Medulla oblongata (tissue), 1 donor: ENCODE measurements around the gene ORM2.

Experiments
- DNase-seq: peaks from one replicate; pipeline ENCODE4 v3.0.0-alpha.2; 2015; ENCODE audit errors: extremely low spot score

The ORM2 gene

DNA sequence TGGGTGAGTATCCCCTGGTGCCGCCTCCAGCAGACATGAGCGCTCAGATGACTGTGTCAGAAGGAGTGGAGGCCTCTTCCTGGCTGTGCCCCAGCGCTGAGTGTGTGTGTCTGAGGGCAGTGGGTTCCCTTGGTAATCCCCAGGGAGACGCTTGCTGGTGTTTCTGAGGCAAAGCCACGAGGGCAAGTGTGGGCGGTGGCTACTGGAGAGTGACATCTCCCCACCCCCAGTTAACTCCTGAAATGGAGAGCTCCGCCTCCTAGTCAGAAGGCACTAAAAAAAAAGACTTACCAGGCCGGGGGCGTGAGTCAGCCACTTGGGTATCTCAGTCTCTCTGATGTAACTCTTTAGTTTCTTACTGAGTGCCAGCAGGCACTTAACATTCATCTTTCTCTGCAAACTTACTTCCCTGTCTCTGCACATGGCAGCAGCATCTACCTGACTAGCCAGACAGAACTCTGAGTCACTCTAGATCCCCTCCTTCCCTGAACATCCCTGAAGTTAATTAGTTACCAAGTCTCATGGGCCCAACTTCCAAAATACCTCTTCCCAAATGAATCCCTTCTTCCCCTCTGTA is 19.3 kb downstream of the ORM2 start:
- peak; percentile 75 for DNase-seq

DNA sequence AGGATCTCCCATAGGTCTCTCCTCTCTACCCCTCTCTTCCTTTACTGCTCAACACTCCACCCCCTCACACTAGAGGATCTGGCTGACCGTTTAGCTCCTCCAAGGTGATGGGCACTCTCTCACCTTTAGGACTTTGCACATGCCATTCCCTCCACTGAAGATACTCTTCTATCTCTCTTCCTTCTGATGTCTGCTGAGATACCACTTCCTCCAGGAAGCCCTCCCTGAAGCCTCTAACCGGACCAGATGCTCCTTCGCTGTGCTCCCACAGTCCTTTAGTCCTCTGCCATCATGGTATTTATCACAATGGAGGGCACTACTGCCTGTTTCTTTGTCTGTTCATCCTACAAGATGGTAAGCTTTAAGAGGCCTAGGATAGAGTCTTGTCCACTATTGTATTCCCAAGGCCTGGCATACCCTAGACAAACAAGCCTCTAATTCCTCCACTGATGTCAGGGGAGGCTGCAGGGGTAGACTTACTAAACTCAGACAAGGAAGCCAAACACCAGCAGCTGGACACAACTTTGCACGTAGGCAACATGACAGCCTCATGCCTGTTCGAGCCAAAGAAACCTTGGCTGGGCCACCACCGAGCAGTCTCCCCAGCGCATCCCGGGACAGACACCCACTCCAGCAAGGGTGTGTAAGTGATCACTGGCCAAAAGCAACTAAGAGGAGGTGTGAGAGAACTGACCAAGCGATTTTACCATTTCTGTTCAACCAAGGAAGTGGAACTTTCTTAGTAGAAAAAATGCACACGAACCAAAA is 20.2 kb downstream of the ORM2 start:
- DNase-seq = no peak

DNA sequence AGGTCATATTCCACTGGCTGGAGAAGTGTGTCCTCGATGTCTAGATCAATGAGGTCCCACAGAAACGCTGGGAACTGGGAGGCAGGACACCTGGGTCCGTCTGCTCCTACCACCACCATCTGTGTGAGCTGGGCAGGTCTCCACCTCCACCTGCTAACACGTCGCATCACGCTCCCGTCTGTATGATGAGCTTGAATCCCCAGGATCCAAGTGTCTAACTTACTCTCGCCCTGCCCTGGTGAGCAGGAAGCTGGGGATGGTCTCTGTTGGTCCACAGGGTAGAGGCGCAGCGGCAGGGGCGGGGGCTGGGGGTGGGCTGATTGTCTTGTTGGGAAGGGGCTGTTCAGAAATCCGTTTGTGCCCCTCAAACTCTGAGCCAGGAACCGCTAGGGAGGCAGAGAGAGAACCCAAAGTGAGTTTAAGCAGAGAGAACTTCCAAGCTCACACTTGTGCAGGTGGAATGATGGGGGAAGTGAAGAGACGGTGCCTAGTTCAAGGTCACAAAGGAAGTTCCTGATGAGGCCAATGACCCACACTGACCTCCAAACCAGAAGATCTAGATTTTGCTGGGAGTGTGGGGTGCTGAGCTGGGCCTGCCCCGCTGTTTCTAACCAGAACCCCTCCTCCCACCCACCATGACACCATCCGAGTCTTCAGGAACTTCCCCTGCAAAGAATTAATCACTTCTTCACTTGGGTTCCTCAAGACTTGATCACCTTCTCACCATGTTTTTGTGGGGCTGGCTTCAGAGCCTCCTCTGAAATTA is 21.1 kb downstream of the ORM2 start:
- no peak for DNase-seq

DNA sequence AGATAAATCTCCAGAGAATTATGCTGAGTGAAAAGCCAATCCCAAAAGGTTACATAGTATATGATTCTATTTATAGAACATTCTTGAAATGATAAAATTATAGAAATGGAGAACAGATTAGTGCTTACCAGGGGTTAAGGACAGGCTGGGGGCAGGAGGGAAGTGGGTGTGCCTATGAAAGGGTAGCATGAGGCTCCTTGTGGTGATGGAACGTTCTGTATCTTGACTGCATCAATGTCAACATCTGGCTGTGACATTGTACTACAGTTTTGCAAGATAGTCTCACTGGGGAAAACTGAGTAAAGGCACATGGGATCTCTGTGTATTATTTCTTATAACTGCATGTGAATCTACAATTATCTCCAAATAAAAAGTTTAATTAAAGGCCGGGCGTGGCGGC is 22.3 kb downstream of the ORM2 start:
- no peak for DNase-seq

DNA sequence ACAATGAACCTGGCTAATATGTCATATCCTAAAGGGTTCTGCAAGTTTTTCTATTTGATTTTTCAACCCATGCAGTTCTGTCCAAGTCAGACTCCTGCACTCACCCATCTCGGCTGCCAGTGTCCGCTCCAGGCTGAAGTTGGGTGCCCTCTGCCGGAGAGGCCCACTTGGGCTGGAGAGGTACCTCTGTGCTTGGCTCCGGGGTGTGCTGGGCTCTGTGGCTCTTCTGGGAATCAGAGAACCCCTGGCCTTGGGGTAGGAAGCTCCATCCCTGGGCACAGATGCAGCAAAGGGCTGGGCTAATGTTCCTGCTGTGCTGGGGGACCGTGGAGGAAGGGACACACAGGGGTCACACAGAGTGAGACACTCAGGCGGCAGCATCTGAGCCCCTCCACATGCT is 26.2 kb downstream of the ORM2 start:
- DNase-seq = no peak

DNA sequence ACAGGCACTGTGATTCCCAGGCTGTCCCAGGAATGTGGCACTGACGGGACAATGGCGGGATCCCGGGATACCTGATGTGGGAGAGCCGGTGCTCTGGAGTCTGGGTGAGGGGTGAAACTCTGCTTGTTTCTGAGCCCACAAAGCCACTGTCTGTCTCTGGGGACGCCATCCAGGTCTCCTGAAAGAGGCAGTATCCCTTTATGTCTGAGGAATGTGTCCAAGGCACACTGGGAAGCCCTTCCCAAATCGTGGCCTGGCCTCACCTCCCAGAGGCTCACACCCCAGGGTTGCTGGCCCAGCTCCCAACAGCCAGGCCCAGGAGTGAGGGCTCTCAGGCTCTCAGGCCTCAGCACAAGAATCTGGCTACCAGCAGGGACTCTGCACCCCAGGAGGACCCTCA is 27.1 kb downstream of the ORM2 start:
- DNase-seq = no peak

DNA sequence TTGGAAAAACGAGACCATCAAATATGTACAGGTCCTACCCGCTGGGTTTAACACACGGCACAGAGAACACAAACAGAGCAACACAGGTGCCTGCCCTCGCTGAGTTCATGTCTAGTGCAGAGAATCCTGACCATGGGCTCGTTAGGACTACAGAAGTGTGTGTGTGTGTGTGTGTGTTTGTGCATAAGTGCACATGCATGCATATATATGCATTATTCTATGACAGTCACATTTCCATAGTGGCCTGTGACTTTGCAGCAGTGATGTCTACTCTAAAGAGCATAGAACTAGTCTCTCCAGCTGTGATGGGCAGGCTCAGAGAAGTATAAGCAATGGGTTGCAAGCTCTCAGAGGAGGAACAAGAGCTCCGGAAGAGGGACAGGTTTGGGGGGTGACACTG is 27.7 kb downstream of the ORM2 start:
- DNase-seq = no peak

DNA sequence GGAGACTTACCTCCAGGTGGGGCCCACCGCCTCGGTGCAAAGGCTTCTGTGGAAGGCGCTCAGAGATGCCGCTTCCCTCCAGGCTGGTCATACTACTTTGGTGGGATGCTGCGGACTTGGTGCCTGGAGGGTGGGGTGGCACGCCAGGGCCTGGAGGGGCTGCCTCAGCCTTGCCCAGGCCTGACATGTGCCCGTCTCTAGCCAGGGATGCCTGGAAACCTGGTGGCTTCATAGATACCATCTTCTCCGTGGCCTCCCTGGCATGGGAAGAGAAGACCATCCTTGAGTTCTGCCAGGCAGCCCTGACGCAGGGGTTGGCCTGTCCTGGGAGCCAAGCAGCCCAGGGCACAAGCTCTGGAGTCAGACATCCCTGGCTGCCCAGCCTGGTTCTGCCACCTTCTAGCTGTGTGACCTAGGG is 28.3 kb downstream of the ORM2 start:
- DNase-seq = no peak

DNA sequence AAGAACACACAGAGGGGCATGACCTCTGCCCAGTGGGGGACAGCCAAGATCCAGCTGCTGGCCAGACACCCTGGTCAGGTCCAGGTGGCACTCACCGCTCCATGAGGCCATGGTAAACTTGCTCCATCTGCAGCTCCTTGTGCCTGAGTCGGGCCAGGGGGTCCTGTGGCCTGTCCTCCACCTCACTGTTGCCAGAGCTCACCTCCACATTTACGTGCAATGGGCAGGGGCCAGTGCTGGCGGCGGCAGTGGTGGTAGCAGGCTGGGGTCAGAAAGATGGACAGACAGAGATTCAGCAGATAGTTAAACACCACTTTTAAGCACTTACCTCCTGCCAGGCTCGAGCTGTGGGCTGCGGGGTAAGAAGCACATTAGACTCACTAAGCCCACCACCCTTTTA is 30.1 kb downstream of the ORM2 start:
- DNase-seq = no peak

DNA sequence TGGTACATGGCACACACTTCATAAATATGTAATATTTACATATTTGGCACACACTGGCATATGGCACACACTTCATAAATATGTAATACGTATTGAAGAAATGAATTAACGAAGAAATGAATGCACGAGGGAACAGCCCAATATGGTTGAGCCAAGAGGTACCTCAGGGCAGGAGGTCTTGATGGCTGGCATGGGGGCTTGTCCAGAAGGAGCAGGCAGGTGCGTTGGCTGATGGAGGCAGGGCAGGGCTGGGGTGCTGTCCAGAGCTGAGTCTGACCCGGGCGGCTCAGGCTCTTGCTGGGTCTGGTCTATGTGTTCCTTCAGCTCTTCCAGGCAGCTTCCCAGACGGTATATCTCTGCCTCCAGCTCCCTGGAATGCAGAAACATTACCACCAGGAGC is 31.9 kb downstream of the ORM2 start:
- DNase-seq = no peak

DNA sequence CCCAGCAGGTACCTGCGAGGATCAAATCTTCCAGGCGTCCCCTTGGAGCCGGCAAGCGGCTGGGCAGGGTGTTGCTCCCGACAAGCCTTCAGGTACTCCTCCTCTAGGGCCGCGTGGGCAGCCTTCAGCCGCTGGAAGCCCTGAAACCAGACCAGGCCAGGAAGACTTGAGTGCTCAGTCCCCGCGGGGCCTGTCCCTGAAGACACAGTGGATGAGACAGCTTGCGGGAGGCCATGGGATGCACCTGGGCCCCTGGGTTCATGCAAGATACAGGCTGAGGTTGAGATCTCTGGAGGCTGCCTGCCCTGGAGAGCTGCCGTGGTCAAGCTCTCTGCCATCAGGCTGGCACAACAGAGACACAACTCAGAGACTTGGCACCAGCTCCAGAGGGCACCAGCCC is 32.7 kb downstream of the ORM2 start:
- DNase-seq = no peak

DNA sequence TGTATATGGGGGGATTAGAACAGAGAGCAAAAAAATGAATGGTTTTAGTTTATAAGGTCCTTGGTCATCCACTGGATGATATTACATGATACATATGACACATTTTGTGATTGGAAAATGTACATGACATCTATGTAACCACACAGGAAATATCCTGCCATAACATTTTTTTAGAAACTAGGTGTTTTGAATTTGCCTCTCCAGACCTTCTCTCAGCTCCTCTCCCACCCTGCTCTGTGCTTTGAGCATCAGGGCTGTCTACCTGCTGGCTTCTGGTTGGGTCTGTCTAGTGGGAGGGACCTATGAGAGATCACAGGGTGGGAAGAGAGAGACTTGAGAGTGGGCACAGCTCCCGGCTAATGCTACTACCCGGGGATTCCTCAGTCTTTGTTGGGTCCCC is 33.8 kb downstream of the ORM2 start:
- DNase-seq = no peak

DNA sequence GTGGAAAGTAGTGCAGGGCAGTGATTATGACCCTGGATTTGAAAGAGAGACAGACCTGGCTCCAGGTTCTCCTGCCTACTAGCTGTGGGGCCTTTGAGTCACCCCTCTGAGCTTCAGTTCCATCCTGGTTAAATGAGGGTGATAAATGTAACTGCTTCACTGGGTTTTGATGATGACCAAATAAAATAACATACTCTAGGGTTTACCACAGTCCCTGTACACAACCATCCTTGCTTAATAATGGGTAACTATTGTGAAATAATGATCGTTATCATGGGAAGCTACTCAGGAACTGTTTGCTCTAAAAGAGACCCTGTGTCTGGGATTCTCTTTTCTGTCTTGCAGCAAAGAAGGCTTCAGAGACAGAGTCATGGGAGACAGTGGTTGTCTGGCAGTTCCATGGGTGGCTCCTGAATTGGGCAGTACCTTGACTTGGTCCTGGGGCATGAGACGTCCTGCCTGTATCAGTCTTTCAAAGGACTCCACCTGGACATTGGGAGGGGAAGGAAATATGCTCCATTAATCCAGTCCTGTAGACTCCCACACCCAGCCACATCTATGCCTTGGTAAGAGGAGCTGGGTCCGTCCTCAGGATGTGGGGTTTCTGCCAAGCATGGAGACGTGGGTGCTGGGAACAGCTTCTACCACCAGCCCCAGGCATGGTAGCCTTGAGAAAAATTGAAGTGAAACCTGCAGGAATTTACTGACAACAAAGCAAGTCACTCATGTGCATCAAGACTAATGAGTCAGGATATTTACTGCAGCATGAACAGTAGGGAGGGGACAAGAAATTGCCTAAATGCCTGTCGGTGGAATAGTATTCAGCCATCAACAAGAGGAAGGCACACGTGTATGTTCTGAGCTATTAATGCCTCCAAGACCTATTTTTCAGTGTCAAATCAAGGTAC is 34.7 kb downstream of the ORM2 start:
- DNase-seq = peak; percentile 28

DNA sequence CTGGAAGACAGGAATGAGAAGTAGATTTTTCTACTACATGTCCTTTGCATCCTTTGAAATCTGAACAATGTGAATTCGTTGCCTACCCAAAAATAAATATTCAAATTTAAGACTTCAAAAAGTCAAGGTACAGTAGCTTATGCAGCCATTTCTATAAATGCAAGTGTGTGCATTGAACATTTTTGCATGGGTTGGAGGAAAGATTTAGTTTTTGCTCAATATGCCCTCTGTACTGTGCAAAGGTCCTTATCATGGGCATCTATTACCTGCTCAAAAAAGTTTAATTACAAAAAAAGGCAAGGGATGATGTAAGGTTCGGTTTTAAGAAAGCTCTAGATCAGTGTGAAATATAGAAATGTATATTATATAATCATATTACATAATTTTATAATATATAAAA is 35.5 kb downstream of the ORM2 start:
- no peak for DNase-seq

DNA sequence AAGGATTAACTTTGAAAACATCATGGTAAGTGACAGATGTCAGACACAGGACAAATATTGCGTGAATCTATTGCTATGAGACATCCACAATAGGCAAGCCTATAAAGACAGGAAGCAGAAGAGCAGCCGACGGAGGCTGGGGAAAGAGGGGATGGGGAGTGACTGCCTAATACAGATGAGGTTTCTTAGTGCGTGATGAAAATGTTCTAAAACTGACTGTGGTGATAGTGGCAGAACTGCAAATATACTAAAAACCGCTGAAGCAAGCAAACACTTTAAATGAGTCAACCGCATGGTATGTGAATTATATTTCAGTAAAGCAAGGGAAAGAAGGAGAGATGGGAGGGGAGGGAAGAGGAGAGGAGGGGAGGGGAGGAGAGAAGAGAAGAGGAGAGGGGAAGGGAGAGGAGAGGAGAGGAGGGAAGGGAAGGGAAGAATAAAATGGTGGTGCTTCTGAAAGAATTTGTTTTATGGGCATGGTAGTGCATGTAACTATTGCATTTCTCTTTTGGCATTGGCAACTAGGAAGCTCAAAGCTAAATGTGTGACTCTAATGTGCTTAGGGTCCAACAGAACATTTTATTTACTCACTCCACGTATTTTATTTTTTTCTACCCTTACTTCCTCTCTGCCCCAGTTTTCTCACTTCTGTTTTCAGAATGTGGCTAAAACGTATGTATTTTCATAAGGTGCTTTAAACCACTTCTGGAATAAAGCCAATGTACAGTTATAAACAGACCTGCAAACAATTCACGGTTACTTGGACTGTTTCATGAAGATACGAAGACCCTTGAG is 36.9 kb downstream of the ORM2 start:
- DNase-seq = peak; percentile 26

DNA sequence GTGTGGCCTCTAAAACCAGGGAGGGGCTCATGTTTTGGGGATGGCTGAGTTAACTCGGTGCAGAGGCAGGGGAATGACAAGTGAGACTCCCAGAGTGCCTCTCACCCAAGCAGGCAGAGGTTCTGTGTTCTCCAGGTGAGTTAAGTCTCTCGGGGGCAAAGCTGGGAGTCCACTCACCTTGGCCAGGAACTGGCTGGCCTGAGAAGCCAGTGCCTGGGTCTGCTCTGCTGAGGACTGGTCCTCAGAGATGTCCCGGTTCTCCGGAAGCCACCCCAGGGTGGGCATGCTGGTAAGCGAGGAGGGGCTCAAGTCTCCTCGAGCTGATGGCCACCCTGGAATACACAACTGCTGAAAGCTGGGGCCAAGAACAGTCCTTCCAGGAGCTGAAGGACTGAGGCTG is 37.7 kb downstream of the ORM2 start:
- no peak for DNase-seq

DNA sequence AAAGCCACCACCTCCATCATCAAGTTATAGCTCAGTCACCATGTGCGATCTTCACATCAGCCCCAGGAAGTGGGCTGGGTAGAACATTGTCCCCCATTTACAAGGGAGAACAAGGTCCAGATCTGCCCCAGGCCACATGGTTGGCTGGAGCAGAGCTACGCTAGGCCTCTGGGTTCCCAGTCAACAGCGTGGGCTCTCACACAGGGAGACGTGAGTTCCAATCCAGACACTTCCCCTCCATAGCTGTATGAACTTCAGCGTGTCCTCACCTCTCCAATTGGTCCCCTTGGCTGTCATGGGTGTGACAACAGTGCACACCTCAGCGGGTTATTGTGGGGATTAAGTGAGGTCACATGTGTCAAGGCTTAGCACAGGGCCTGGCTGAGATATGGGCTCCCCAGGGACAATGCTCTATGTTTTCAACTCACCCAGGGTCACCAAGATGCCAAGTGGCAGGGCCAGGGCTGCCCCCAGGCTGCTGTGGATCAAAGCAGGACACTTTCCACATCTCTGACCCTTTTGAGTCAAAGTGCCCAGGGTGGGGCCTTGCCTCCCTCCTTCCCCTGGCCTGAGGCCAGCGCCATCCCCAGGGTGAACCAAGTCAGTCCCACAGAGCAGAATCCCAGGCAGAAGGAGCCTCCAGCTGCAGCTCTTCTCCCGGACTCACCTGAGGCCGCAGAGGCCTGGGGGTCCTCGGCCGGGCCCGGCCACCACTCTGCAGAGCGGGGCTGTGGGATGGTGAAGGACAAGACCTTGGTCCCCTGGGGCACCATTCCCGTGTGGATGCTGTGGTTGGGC is 38.3 kb downstream of the ORM2 start:
- DNase-seq = no peak

DNA sequence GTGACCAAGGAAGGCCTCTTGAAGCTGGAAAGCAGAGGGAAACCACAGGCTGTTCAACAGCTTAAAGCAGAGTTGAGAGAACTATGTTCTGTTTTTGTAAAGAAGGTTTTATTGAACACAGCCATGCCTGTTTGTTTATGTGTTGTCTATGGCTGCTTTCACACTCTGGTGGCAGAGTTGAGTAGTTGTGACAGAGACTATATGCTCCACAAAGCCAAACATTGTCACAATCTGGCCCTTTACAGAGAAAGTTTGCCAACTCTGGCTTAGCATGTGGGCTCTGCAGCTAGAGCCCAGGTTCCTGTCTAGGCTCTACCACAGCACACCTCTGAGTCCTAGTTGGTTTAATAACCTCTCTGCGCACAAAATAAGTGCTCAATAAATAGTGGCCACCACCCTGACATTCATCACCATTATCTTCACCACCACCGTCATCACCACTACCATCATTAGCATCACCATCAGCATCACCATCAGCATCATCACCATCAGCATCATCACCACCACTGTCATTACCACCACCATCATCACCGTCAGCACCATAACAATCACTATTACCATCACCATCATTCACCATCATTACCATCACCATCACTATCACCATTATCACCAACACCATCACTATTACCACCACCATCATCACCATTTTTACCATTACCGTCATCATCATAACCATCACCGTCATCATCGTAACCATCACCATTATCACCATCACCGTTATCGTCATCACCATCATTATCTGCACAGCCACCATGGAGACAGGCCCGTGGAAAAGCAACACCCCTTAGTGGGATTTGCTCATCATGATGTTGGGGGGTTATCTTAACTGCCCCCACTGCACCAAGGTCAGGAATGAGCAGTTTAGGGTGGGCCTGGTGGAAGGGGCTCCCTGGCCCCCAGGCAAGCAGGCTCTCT is 39.8 kb downstream of the ORM2 start:
- DNase-seq = no peak

DNA sequence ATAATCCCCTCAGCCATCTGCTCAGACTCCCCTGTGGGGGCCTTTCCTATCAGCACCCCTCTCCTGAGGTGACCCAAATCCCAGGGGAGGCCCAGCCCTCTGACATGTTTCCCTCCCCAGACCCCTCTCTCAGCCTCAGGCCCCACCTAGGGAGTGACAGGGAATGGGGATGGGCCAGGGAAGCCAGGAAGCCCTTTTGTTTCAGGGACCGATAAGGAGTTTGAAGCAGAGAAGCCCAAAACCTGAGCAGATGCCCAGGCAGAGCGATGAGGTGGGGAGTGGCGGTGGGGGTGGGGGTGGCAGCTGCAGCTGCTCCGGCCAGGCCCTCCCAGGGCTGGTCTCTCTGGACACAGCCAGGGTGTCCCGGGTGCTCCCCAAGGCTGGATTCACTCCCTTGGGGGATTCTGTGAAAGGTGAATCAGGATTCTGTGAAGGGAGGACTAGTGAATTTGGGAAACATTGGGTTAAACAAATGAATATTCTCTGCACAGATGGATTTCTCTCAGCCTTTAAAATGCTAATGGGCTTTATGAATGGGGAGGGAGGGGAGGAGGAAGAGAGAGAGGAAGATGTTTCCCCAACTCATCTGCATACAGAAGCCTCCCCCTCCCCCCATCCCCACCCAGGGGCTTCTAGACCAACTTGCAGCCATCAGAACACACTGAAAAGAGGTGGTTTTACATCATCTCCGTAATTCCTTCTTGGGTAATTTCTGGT is 40.7 kb downstream of the ORM2 start:
- DNase-seq = peak; percentile 36
